ENCODE results near the gene ZFX. TPM values are rescaled to one million over a fixed set of nuclear protein-coding genes. Genes with fewer than 3 reads are reported as not detected.

Gene ZFX
- total RNA-seq, 4 donors from 2014 or later, result 39.2 to 59.7 (median 56.5) TPM

GRCh38 chrX:24257011-24257410 is 107.5 kb downstream of the ZFX start:
- no peak for TF ChIP-seq CTCF (IDR thresholded peaks at IDR 0.05; ENCODE audit: low read depth)

GRCh38 chrX:24259544-24260240 is 110.2 kb downstream of the ZFX start:
- TF ChIP-seq CTCF (IDR thresholded peaks at IDR 0.05; ENCODE audit: low read depth), result no peak

- no peak for TF ChIP-seq CTCF (IDR thresholded peaks at IDR 0.05; ENCODE audit: low read depth)
Measured at GRCh38 chrX:24260842-24261550, 111.5 kb downstream of the ZFX start.

- TF ChIP-seq CTCF (IDR thresholded peaks at IDR 0.05; ENCODE audit: low read depth), result no peak
Measured at GRCh38 chrX:24262309-24262708, 112.8 kb downstream of the ZFX start.

GRCh38 chrX:24264383-24264782 is 114.9 kb downstream of the ZFX start:
- no peak for TF ChIP-seq CTCF (IDR thresholded peaks at IDR 0.05; ENCODE audit: low read depth)

Small RNA genes within 50 kb of the gene (small RNA-seq; reads per million reads assigned to genes)
- gene RF00263, result not detected

Other genes starting within 250 kb of the ZFX start
- gene APOO, start 241.8 kb upstream of the ZFX start, total RNA-seq, result 1 to 10 TPM; 2.4 to 7.2 (median 5.3) TPM
- gene CXorf58, start 241.7 kb upstream of the ZFX start, total RNA-seq, result not detected
- 10 to 100 TPM in 2 of 4 donors, 1 to 10 TPM in 2; 7.7 to 10.5 (median 9.5) TPM for gene KLHL15, start 122.5 kb upstream of the ZFX start, total RNA-seq
- gene EIF2S3, start 94.8 kb upstream of the ZFX start, total RNA-seq, result 100 to 1,000 TPM; 110 to 126 (median 113) TPM
- not detected for gene SUPT20HL2, start 164.3 kb downstream of the ZFX start, total RNA-seq
- gene SUPT20HL1, start 210.9 kb downstream of the ZFX start, total RNA-seq, result not detected